ENCODE results near the gene GDPGP1. TPM values are rescaled to one million over a fixed set of nuclear protein-coding genes. Genes with fewer than 3 reads are reported as not detected.

GDPGP1 gene
- total and polyA plus RNA-seq, 2 donors from 2014 or later, result 4.8 to 15.3 TPM

DNA sequence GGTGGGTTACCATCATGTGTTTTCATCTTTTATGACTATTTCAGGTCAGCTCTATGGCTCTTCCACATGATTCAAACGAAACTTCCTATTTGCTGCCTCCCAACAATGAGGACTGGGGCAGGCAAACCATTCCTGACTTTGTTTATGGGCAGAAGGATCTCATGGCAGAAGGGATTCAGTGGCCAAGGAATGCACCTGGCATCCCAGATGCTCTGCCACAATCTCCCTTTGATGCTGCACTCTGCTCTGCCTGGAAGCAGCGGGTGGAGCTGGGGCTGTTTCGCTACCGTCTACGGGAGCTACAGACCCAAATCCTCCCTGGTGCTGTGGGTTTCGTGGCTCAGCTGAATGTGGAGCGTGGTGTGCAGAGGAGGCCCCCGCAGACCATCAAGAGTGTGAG lies 6.8 kb downstream of the GDPGP1 start:
- Histone ChIP-seq H3K4me3 (ENCODE audit: low read length in 3 of 3) (no peak overlapping the region), H3K36me3 (ENCODE audit: control insufficient read depth in 2 of 3, insufficient read depth in 3 of 3, low read length in 3 of 3) (peaks cover 0 to 7% (median 3%) of the 10 kb centered on the region in 3 donors), H3K9me3 (ENCODE audit: control insufficient read depth in 2 of 3, insufficient read depth in 1 of 3, low read length in 3 of 3) (no peaks in the 10 kb centered on the region), H3K27ac (ENCODE audit: low read depth in 2 of 2, low read length in 2 of 2) (no peak overlapping the region), H3K27me3 (ENCODE audit: control insufficient read depth, insufficient read depth, low read length) (no peaks in the 10 kb centered on the region), H3K4me1 (ENCODE audit: control insufficient read depth in 2 of 3, insufficient read depth in 2 of 3, low read depth in 1 of 3, low read length in 3 of 3) (no peaks in the 10 kb centered on the region), H3K9ac (ENCODE audit: low read length in 3 of 3) (no peak overlapping the region)
- no peak for FAIRE-seq
- intact Hi-C loops (cut with DNase I), result no loop called here
- TF ChIP-seq, protein P1, sequence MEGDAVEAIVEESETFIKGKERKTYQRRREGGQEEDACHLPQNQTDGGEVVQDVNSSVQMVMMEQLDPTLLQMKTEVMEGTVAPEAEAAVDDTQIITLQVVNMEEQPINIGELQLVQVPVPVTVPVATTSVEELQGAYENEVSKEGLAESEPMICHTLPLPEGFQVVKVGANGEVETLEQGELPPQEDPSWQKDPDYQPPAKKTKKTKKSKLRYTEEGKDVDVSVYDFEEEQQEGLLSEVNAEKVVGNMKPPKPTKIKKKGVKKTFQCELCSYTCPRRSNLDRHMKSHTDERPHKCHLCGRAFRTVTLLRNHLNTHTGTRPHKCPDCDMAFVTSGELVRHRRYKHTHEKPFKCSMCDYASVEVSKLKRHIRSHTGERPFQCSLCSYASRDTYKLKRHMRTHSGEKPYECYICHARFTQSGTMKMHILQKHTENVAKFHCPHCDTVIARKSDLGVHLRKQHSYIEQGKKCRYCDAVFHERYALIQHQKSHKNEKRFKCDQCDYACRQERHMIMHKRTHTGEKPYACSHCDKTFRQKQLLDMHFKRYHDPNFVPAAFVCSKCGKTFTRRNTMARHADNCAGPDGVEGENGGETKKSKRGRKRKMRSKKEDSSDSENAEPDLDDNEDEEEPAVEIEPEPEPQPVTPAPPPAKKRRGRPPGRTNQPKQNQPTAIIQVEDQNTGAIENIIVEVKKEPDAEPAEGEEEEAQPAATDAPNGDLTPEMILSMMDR (IDR thresholded peaks at IDR 0.05; ENCODE audit: borderline replicate concordance, extremely low read depth, insufficient read depth), result no peak
- DNase-seq, result no peak

DNA sequence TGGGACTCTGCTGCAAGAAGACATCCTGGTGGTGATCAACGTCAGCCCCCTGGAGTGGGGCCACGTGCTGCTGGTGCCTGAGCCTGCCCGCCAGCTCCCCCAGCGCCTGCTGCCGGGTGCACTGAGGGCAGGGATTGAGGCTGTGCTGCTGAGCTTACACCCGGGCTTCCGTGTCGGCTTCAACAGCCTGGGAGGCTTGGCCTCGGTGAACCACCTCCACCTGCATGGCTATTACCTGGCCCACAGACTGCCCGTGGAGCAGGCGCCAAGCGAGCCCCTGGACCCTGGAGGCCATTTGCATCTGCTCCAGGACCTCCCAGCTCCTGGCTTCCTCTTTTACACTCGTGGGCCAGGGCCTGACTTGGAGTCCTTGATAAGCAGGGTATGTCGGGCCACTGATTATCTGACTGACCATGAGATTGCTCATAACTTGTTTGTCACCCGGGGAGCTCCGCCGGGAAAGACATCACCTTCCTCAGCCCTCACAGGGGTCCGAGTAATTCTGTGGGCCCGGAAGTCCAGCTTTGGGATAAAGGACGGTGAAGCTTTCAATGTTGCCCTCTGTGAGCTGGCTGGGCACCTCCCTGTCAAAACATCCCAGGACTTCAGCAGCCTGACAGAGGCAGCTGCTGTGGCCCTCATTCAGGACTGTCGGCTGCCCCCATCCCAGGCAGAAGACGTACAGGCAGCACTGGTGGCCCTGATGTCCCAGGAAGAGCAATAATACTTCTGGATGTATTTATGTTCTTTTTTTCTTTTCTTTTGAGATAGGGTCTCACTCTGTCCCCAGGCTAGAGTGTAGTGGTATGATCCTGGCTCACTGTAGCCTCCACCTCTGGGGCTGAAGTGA lies 7.6 kb downstream of the GDPGP1 start:
- TF ChIP-seq, protein P1 (IDR thresholded peaks at IDR 0.05; ENCODE audit: borderline replicate concordance, extremely low read depth, insufficient read depth), result no peak
- FAIRE-seq, result no peak
- Histone ChIP-seq H3K9me3 (ENCODE audit: control insufficient read depth in 2 of 3, insufficient read depth in 1 of 3, low read length in 3 of 3) (no peaks in the 10 kb centered on the region), H3K9ac (ENCODE audit: low read length in 3 of 3) (no peak overlapping the region), H3K27ac (ENCODE audit: low read depth in 2 of 2, low read length in 2 of 2) (no peak overlapping the region), H3K27me3 (ENCODE audit: control insufficient read depth, insufficient read depth, low read length) (no peaks in the 10 kb centered on the region), H3K36me3 (ENCODE audit: control insufficient read depth in 2 of 3, insufficient read depth in 3 of 3, low read length in 3 of 3) (peaks cover 0 to 7% (median 3%) of the 10 kb centered on the region in 3 donors), H3K4me3 (ENCODE audit: low read length in 3 of 3) (no peak overlapping the region), H3K4me1 (ENCODE audit: control insufficient read depth in 2 of 3, insufficient read depth in 2 of 3, low read depth in 1 of 3, low read length in 3 of 3) (no peaks in the 10 kb centered on the region)
- DNase-seq, result no peak
- intact Hi-C loops (cut with DNase I), result no loop called here

DNA sequence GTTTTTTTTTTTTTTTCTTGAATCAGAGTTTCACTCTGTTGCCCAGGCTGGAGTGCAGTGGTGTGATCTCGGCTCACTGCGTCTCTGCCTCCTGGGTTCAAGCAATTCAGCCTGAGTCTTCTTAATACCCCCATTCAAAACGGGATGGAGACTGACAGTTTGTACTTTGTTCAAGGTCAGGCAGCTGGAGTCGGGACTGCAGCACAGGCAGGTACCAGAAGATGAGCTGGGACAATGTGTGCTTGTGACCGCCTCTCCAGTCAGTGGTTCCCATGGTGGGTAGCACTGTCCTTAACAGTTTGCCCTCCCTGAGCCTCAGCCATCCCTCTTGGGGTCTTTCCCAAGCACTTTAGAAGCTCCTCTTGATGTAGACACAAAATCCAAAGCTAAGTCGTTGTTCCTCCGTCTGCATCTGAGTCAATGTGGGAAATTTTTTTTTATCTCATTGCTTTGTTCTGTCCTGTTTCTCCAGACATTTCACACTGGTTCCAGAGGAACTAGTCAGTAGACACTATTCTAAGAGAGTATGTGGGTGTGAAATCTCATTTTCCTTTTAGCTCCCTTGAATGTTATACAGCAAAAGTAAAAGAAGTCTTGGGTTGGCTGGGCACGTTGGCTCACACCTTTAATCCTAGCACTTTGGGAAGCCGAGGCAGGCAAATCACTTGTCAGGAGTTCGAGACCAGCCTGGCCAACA lies 10.1 kb downstream of the GDPGP1 start:
- peaks cover 0 to 3% (median 0%) of the 10 kb centered on the region in 3 donors for H3K4me1 ChIP-seq (ENCODE audit: control insufficient read depth in 2 of 3, insufficient read depth in 2 of 3, low read depth in 1 of 3, low read length in 3 of 3)
- intact Hi-C loops (cut with DNase I), result no loop called here
- H3K9me3 ChIP-seq (ENCODE audit: control insufficient read depth in 2 of 3, insufficient read depth in 1 of 3, low read length in 3 of 3), result no peaks in the 10 kb centered on the region
- no peak overlapping the region for H3K9ac ChIP-seq (ENCODE audit: low read length in 3 of 3)
- H3K4me3 ChIP-seq (ENCODE audit: low read length in 3 of 3), result no peak overlapping the region
- no peaks in the 10 kb centered on the region for H3K27me3 ChIP-seq (ENCODE audit: control insufficient read depth, insufficient read depth, low read length)
- no peaks in the 10 kb centered on the region for H3K36me3 ChIP-seq (ENCODE audit: control insufficient read depth in 2 of 3, insufficient read depth in 3 of 3, low read length in 3 of 3)
- DNase-seq (no peak), FAIRE-seq (no peak)
- TF ChIP-seq, protein P1 (IDR thresholded peaks at IDR 0.05; ENCODE audit: borderline replicate concordance, extremely low read depth, insufficient read depth), result no peak
- no peak overlapping the region for H3K27ac ChIP-seq (ENCODE audit: low read depth in 2 of 2, low read length in 2 of 2)
